H1 (cell line): Measurements from ENCODE around the gene CRADD. TPM values are rescaled to one million over a fixed set of nuclear protein-coding genes. Genes with fewer than 3 reads are reported as not detected.

Source experiments
- CHD2 ChIP-seq: IDR thresholded peaks from 2 replicates; pipeline ENCODE4 v1.6.1; 2012; ENCODE audit warnings: low read length, improper control_type of control experiment
- GTF2F1 ChIP-seq: IDR thresholded peaks from 2 replicates; pipeline ENCODE4 v1.6.1; 2012; ENCODE audit warnings: low read depth, low read length, improper control_type of control experiment, borderline replicate concordance
- HDAC6 ChIP-seq: IDR thresholded peaks from one replicate; pipeline ENCODE4 v1.7.1; 2012; ENCODE audit warnings: low read depth, mild to moderate bottlenecking, inconsistent platforms, low read length, moderate library complexity
- JUN ChIP-seq: IDR thresholded peaks from 2 replicates; pipeline ENCODE4 v1.6.1; 2011; ENCODE audit warnings: low read depth, mild to moderate bottlenecking, improper control_type of control experiment, low read length
- JUND ChIP-seq: IDR thresholded peaks from 2 replicates; pipeline ENCODE4 v1.6.1; 2011; ENCODE audit warnings: mild to moderate bottlenecking, improper control_type of control experiment, low read length
- POLR2AphosphoS5 ChIP-seq: IDR thresholded peaks from 2 replicates; pipeline ENCODE4 v1.6.1; 2011; ENCODE audit warnings: low read depth, low read length
- POU5F1 ChIP-seq: IDR thresholded peaks from 2 replicates; pipeline ENCODE4 v1.6.1; 2011; ENCODE audit warnings: low read depth, mild to moderate bottlenecking, low read length, moderate library complexity
- SP2 ChIP-seq: IDR thresholded peaks from 2 replicates; pipeline ENCODE4 v1.6.1; 2012; ENCODE audit warnings: mild to moderate bottlenecking, low read length, inconsistent platforms
- SP4 ChIP-seq: IDR thresholded peaks from 2 replicates; pipeline ENCODE4 v1.6.1; 2012; ENCODE audit warnings: low read length, inconsistent platforms
- TAF1 ChIP-seq: IDR thresholded peaks from 2 replicates; pipeline ENCODE4 v1.6.1; 2011; ENCODE audit warnings: mild to moderate bottlenecking, low read depth, low read length
- TEAD4 ChIP-seq: IDR thresholded peaks from 2 replicates; pipeline ENCODE4 v1.6.1; 2012; ENCODE audit warnings: low read depth, low read length, inconsistent platforms, mixed read lengths
- polyA plus RNA-seq, 7 experiments: library from polyadenylated mRNA; depleted of rRNA in 3 of 7; stranded (reverse) in 5 of 7; unstranded in 2 of 7; fragments of >200 nt in 5 of 7; fragments of 200-250 nt in 2 of 7; gene quantifications; 1 replicate in 5 of 7; 2 replicates in 1 of 7; 4 replicates in 1 of 7; pipeline versions ENCODE4 v1.2.1 to v1.2.3, GENCODE V29; 2011 to 2013; ENCODE audit warnings: missing spikeins in 2 of 7, mixed read lengths in 2 of 7
- total RNA-seq: library from RNA; stranded (reverse); fragmentation: NEBNext Ultra II Directional; extraction: Animal tissue kit (Norgen Biotek cat#: 25700); gene quantifications from 2 replicates; pipeline ENCODE4 v1.2.1, GENCODE V29; 2021
- TF ChIP-seq, protein P1 (sequence below): fragments of 300-600 bp; sonication (generic); IDR thresholded peaks from 2 replicates; pipeline ENCODE4 v1.7.1; 2012; ENCODE audit warnings: low read length, moderate library complexity, mild to moderate bottlenecking, inconsistent platforms; ENCODE audit not compliant: insufficient replicate concordance
- TF ChIP-seq, protein P2 (sequence below): IDR thresholded peaks from 2 replicates; pipeline ENCODE4 v1.6.1; 2012; ENCODE audit warnings: inconsistent platforms

CRADD gene
- total and polyA plus RNA-seq, 2 of the 8 experiments (the other 6 are each of a cell fraction or from before 2014, with no cell fraction given), result 8.1 to 15.4 TPM

DNA sequence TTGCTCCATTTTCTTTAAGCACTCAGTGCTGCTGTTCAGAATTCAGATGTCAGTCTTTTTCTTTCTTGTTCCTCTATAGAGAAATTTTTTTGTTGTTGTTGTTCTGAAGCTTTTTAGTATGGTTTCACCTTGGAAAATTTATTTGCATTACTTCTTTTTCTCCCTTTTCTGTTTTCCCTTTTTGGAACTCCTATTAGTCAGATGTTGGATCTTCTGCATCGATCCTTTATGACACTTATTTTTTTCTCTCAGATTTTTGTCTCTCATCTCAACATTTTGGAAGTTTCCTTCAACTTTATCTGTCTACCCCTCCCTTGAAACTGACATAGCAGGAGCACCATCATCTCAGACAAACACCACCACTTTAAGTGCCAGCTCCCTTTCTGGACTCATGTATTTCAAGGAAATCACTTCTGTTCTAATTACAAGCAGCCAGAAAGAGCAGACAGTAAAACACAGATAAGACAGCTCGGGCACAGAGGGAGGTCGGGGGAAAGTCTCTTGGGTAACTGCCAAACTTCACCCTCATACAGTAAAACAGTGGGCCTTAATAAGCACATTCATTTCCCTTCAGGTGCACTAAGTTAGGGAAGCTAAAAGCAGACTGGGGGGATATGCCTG lies 248.5 kb downstream of the CRADD start (continued):
- TF ChIP-seq, protein P1, sequence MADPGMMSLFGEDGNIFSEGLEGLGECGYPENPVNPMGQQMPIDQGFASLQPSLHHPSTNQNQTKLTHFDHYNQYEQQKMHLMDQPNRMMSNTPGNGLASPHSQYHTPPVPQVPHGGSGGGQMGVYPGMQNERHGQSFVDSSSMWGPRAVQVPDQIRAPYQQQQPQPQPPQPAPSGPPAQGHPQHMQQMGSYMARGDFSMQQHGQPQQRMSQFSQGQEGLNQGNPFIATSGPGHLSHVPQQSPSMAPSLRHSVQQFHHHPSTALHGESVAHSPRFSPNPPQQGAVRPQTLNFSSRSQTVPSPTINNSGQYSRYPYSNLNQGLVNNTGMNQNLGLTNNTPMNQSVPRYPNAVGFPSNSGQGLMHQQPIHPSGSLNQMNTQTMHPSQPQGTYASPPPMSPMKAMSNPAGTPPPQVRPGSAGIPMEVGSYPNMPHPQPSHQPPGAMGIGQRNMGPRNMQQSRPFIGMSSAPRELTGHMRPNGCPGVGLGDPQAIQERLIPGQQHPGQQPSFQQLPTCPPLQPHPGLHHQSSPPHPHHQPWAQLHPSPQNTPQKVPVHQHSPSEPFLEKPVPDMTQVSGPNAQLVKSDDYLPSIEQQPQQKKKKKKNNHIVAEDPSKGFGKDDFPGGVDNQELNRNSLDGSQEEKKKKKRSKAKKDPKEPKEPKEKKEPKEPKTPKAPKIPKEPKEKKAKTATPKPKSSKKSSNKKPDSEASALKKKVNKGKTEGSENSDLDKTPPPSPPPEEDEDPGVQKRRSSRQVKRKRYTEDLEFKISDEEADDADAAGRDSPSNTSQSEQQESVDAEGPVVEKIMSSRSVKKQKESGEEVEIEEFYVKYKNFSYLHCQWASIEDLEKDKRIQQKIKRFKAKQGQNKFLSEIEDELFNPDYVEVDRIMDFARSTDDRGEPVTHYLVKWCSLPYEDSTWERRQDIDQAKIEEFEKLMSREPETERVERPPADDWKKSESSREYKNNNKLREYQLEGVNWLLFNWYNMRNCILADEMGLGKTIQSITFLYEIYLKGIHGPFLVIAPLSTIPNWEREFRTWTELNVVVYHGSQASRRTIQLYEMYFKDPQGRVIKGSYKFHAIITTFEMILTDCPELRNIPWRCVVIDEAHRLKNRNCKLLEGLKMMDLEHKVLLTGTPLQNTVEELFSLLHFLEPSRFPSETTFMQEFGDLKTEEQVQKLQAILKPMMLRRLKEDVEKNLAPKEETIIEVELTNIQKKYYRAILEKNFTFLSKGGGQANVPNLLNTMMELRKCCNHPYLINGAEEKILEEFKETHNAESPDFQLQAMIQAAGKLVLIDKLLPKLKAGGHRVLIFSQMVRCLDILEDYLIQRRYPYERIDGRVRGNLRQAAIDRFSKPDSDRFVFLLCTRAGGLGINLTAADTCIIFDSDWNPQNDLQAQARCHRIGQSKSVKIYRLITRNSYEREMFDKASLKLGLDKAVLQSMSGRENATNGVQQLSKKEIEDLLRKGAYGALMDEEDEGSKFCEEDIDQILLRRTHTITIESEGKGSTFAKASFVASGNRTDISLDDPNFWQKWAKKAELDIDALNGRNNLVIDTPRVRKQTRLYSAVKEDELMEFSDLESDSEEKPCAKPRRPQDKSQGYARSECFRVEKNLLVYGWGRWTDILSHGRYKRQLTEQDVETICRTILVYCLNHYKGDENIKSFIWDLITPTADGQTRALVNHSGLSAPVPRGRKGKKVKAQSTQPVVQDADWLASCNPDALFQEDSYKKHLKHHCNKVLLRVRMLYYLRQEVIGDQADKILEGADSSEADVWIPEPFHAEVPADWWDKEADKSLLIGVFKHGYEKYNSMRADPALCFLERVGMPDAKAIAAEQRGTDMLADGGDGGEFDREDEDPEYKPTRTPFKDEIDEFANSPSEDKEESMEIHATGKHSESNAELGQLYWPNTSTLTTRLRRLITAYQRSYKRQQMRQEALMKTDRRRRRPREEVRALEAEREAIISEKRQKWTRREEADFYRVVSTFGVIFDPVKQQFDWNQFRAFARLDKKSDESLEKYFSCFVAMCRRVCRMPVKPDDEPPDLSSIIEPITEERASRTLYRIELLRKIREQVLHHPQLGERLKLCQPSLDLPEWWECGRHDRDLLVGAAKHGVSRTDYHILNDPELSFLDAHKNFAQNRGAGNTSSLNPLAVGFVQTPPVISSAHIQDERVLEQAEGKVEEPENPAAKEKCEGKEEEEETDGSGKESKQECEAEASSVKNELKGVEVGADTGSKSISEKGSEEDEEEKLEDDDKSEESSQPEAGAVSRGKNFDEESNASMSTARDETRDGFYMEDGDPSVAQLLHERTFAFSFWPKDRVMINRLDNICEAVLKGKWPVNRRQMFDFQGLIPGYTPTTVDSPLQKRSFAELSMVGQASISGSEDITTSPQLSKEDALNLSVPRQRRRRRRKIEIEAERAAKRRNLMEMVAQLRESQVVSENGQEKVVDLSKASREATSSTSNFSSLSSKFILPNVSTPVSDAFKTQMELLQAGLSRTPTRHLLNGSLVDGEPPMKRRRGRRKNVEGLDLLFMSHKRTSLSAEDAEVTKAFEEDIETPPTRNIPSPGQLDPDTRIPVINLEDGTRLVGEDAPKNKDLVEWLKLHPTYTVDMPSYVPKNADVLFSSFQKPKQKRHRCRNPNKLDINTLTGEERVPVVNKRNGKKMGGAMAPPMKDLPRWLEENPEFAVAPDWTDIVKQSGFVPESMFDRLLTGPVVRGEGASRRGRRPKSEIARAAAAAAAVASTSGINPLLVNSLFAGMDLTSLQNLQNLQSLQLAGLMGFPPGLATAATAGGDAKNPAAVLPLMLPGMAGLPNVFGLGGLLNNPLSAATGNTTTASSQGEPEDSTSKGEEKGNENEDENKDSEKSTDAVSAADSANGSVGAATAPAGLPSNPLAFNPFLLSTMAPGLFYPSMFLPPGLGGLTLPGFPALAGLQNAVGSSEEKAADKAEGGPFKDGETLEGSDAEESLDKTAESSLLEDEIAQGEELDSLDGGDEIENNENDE, result no peak
- TF ChIP-seq SP4, result no peak
- TF ChIP-seq GTF2F1, result no peak
- no peak for TF ChIP-seq POLR2AphosphoS5
- no peak for TF ChIP-seq JUN
- TF ChIP-seq, protein P2, sequence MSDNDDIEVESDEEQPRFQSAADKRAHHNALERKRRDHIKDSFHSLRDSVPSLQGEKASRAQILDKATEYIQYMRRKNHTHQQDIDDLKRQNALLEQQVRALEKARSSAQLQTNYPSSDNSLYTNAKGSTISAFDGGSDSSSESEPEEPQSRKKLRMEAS, result no peak
- no peak for TF ChIP-seq TAF1
- TF ChIP-seq POU5F1, result no peak
- TF ChIP-seq CHD2, result no peak
- no peak for TF ChIP-seq JUND
- no peak for TF ChIP-seq TEAD4
- no peak for TF ChIP-seq HDAC6
- TF ChIP-seq SP2, result no peak
